Endodermal cell (in vitro differentiated cells): ENCODE data around the gene SEPTIN2. TPM values are rescaled to one million over a fixed set of nuclear protein-coding genes. Genes with fewer than 3 reads are reported as not detected.
A peak's percentile ranks its signal among the peaks of the same experiment; 100 is the strongest.

Source experiments
- DNase-seq: peaks from one replicate; pipeline ENCODE4 v3.0.0-alpha.2; 2017
- H3K27ac ChIP-seq: 2 replicates; pipeline ENCODE4 v1.5.1; 2013; ENCODE audit warnings: mild to moderate bottlenecking, low read depth, low read length, moderate library complexity
- H3K27me3 ChIP-seq: 2 replicates; pipeline ENCODE4 v1.6.1; 2013; ENCODE audit warnings: mild to moderate bottlenecking, low read length, moderate library complexity; ENCODE audit not compliant: insufficient read depth, control insufficient read depth, poor library complexity, severe bottlenecking
- H3K36me3 ChIP-seq: 2 replicates; pipeline ENCODE4 v1.7.0; 2013; ENCODE audit warnings: mild to moderate bottlenecking, low read length, moderate library complexity; ENCODE audit not compliant: control insufficient read depth, insufficient read depth
- H3K4me1 ChIP-seq: one replicate; pipeline ENCODE4 v1.7.0; 2013; ENCODE audit warnings: low read length; ENCODE audit not compliant: control insufficient read depth, insufficient read depth
- H3K4me3 ChIP-seq: 2 replicates; pipeline ENCODE4 v1.5.1; 2013; ENCODE audit warnings: mild to moderate bottlenecking, low read length, moderate library complexity
- H3K9ac ChIP-seq: 2 replicates; pipeline ENCODE4 v1.6.1; 2013; ENCODE audit warnings: mild to moderate bottlenecking, low read length, moderate library complexity; ENCODE audit not compliant: poor library complexity, severe bottlenecking; ENCODE audit errors: extremely low read depth
- H3K9me3 ChIP-seq: 2 replicates; pipeline ENCODE4 v1.6.1; 2013; ENCODE audit warnings: mild to moderate bottlenecking, low read length, moderate library complexity; ENCODE audit not compliant: control insufficient read depth
- H3K27ac Mint-ChIP-seq: 2 replicates; pipeline ENCODE4 v1.8.0; 2020; ENCODE audit warnings: mixed read lengths
- H3K27me3 Mint-ChIP-seq: 2 replicates; pipeline ENCODE4 v1.8.0; 2021; ENCODE audit warnings: mild to moderate bottlenecking, mixed read lengths; ENCODE audit not compliant: insufficient read depth
- H3K36me3 Mint-ChIP-seq: 2 replicates; pipeline ENCODE4 v1.8.0; 2020; ENCODE audit warnings: low read depth, mixed read lengths
- H3K4me1 Mint-ChIP-seq: 2 replicates; pipeline ENCODE4 v1.8.0; 2020; ENCODE audit warnings: mixed read lengths
- H3K4me3 Mint-ChIP-seq: 2 replicates; pipeline ENCODE4 v1.8.0; 2020; ENCODE audit warnings: mild to moderate bottlenecking, moderate library complexity, mixed read lengths
- H3K9me3 Mint-ChIP-seq: 2 replicates; pipeline ENCODE4 v1.8.0; 2020; ENCODE audit warnings: mild to moderate bottlenecking, mixed read lengths
- WGBS, 2 experiments: methylation state at CpG; one replicate each; pipeline versions ENCODE4 v1.1.5 to v1.1.7; 2013; ENCODE audit warnings: missing lambda C conversion rate in 2 of 2, mixed read lengths in 1 of 2; ENCODE audit not compliant: insufficient coverage in 1 of 2, insufficient read length in 1 of 2; 5-methylcytosine and 5-hydroxymethylcytosine counted together
- total RNA-seq, 2 donors: library from RNA; stranded (reverse); fragmentation: NEBNext Ultra II Directional in 1 of 2; extraction: Animal tissue kit (Norgen Biotek cat#: 25700) in 1 of 2; gene quantifications; 2 replicates in 1 of 2; 3 replicates in 1 of 2; pipeline ENCODE4 v1.2.1, GENCODE V29; 2021
- TF ChIP-seq, protein P1 (sequence below): fragments of 200-600 bp; sonication (generic); conservative IDR thresholded peaks from 2 replicates; pipeline ENCODE4 v1.5.0; 2021; ENCODE audit warnings: antibody characterized with exemption, mild to moderate bottlenecking

Gene SEPTIN2
- total RNA-seq, 2 donors from 2014 or later = 365 to 380 TPM

DNA sequence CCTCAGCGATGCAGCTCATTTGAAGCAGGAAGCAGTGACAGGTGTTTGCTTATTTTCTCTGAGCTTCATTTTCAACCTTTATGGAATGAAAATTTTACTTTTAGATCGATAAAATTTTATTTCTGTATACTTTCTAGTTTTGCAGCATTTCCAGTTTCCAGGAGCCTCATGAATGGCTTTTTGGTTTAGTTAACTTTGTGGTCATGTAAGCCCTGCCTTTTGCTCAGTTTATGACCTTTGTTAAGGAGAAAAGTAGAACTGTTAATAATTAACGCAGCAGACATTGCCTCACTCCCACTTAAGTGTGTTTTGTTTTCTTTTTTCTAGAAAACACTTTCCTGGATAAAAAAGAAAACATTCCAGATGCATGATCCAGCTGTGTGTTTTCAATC, 35.9 kb downstream of the SEPTIN2 start:
- 80 to 95% methylated on average over 1 to 3 of the region's 3 CpGs for whole genome bisulfite sequencing, 2 experiments
- no peaks in the 10 kb centered on the region for H3K9me3 ChIP-seq
- Mint-ChIP-seq H3K27ac (no peak overlapping the region), H3K27me3 (no peaks in the 10 kb centered on the region), H3K36me3 (peaks cover 64% of the 10 kb centered on the region), H3K4me3 (no peak overlapping the region), H3K9me3 (no peaks in the 10 kb centered on the region), H3K4me1 (peaks cover 22% of the 10 kb centered on the region)
- no peak overlapping the region for H3K27ac ChIP-seq
- TF ChIP-seq, protein P1, sequence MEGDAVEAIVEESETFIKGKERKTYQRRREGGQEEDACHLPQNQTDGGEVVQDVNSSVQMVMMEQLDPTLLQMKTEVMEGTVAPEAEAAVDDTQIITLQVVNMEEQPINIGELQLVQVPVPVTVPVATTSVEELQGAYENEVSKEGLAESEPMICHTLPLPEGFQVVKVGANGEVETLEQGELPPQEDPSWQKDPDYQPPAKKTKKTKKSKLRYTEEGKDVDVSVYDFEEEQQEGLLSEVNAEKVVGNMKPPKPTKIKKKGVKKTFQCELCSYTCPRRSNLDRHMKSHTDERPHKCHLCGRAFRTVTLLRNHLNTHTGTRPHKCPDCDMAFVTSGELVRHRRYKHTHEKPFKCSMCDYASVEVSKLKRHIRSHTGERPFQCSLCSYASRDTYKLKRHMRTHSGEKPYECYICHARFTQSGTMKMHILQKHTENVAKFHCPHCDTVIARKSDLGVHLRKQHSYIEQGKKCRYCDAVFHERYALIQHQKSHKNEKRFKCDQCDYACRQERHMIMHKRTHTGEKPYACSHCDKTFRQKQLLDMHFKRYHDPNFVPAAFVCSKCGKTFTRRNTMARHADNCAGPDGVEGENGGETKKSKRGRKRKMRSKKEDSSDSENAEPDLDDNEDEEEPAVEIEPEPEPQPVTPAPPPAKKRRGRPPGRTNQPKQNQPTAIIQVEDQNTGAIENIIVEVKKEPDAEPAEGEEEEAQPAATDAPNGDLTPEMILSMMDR = no peak
- no peak overlapping the region for H3K9ac ChIP-seq
- H3K36me3 ChIP-seq = peaks cover 78% of the 10 kb centered on the region
- H3K4me3 ChIP-seq = no peak overlapping the region
- H3K4me1 ChIP-seq = peaks cover 8% of the 10 kb centered on the region
- H3K27me3 ChIP-seq = no peaks in the 10 kb centered on the region
- DNase-seq = no peak

DNA sequence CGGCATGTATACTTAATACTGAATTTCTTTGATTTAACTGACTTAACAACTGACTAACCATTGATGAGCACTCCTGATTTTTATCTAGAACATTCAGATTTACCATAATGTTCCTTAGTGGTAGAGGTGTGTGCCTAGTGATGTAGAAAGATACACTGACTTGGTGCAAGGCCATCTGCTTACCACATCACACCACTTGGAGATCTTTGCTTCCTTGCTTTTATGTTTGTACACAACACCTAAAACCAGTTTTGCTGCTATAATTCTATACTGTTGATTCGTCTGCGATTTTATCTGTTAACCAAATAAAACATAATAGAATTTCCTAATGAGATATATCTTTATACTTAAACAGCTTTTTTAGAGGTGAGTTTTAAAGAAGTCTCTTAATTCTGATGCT, 36.5 kb downstream of the SEPTIN2 start:
- H3K27me3 ChIP-seq = no peaks in the 10 kb centered on the region
- Mint-ChIP-seq H3K4me3 (no peak overlapping the region), H3K4me1 (peaks cover 25% of the 10 kb centered on the region), H3K36me3 (peaks cover 58% of the 10 kb centered on the region), H3K9me3 (no peaks in the 10 kb centered on the region), H3K27me3 (no peaks in the 10 kb centered on the region), H3K27ac (no peak overlapping the region)
- no peaks in the 10 kb centered on the region for H3K9me3 ChIP-seq
- no peak overlapping the region for H3K4me3 ChIP-seq
- H3K9ac ChIP-seq = no peak overlapping the region
- H3K36me3 ChIP-seq = peaks cover 72% of the 10 kb centered on the region
- H3K4me1 ChIP-seq = peaks cover 8% of the 10 kb centered on the region
- no peak for DNase-seq
- H3K27ac ChIP-seq = no peak overlapping the region
- 96% methylated on average over 3 of the region's 3 CpGs; no CpG with 5 or more reads in 1 of the 2 experiments for WGBS, 2 experiments
- TF ChIP-seq, protein P1 = no peak

DNA sequence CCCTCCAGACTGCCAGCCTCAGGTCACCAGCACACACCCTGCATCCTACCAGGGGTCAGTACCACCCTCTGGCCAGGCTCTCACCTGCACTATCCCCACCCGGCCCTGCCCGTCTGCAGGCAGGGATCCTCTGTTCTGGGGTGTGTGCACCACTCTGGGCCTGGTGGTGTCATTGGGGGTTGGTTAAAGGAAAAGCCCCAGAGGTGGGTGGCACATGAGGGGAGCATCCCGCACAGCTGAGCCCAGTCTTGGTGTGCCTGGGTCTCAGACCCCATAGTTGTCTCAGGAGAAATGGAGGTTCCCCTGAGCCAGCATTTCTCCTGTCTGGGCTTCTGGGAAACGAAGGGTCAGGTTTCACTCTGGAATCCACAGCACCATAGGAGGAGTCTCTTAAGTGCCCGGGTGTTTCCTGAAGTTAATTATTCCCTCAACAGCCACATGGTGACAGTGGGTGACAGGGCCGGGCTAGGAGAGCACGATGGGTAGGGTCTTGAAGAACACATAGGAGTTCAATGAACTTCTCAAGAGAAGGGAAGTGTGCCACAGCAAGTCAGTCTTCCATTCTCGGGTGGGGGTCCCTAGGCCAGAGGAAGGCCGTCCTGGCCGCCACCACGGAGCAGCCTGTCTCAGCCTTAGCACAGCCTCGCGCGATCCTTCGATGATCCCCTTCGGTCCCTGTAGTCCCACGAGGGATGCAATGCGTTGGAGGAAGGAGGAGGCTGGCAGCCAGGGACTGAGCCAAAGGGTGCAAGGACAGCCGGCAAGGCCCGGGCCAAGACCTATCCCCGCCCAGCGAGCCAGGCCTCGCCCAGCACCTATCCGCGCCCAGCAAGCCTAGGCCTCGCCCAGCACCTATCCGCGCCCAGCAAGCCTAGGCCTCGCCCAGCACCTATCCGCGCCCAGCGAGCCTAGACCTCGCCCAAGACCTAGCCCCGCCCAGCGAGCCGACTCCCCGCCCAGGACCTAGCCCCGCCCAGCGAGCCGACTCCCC, 39.2 kb downstream of the SEPTIN2 start:
- Mint-ChIP-seq H3K27me3 (no peaks in the 10 kb centered on the region), H3K4me1 (peaks cover 30% of the 10 kb centered on the region), H3K9me3 (no peaks in the 10 kb centered on the region), H3K36me3 (peaks cover 37% of the 10 kb centered on the region), H3K4me3 (peak overlapping the region; percentile 46), H3K27ac (peak overlapping the region; percentile 93)
- Histone ChIP-seq H3K4me3 (peak overlapping the region; percentile 59), H3K4me1 (peaks cover 11% of the 10 kb centered on the region), H3K9me3 (no peaks in the 10 kb centered on the region), H3K36me3 (peaks cover 48% of the 10 kb centered on the region), H3K9ac (peak overlapping the region; percentile 53), H3K27ac (peak overlapping the region; percentile 44), H3K27me3 (no peaks in the 10 kb centered on the region)
- TF ChIP-seq, protein P1 = peak; percentile 22
- 21 to 24% methylated on average over 17 to 36 of the region's 40 CpGs for WGBS, 2 experiments
- peak; percentile 92 for DNase-seq
